NCI-H1436 treated with DMSO at 0.1 percent for 48 hours (cell line): ENCODE results near the gene ANKS1B.

Experiments
- DNase-seq: peaks from one replicate; lab custom pipeline; 2025; lab: John Stamatoyannopoulos, UW

ANKS1B gene

DNA sequence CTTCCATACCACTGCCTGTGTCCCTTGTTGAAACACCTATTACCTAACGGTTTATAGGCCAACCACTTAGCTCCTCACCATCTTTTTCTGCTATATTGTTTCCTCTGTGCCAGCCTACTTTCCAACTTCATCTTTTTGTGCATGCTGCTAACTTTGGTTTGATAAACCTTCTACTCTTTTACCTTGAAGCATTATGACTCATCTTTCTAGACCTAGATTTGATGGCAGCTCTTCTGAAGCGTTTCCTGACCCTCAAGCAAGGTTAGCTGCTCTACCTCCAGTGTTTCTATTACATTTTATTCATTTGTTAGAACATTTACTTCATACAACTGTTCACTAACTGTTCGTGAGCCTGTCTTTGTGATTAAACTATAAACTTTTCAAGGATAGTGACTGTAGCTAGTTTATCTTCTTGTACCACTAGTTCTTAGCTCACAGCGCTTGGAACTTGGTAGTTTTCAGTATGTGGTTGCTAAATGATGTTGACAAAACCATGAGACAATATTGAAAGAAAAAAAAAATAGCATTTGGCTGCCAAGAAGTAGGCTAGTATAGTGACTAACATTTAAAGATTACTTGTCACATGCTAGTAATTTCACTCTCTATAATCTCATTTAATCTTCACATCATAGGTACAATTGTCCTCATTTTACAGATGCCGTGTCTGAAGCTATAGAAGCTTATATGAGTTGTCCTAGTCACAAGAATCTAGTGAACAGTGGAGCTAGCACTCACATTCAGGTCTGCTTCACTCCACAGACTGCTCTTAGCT is 1260.2 kb downstream of the ANKS1B start:
- no peak for DNase-seq

DNA sequence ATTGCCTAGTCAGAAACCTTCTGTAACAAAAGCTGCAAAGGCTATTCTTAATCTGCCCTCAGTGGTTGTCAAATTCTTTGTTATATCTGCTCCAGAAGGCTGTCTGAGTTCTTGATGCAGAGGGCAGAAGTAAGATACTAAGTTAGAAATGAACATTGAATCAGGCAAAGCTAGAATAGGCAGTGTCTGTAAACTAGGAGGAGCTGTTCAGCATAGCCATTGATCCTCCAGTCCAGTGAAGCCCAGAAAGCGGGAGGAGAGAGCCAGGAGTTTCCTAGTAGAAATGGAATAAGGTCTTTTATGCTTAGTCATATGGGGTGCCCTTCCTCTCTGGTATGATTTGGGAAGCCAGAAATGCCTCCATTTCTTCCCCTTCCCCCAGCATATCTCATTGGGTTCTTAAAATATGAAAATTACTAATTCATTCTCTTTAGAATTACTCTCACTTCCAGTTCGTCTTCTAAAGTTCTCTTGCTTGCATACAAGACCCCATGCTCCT is 1263.5 kb downstream of the ANKS1B start:
- DNase-seq: no peak

DNA sequence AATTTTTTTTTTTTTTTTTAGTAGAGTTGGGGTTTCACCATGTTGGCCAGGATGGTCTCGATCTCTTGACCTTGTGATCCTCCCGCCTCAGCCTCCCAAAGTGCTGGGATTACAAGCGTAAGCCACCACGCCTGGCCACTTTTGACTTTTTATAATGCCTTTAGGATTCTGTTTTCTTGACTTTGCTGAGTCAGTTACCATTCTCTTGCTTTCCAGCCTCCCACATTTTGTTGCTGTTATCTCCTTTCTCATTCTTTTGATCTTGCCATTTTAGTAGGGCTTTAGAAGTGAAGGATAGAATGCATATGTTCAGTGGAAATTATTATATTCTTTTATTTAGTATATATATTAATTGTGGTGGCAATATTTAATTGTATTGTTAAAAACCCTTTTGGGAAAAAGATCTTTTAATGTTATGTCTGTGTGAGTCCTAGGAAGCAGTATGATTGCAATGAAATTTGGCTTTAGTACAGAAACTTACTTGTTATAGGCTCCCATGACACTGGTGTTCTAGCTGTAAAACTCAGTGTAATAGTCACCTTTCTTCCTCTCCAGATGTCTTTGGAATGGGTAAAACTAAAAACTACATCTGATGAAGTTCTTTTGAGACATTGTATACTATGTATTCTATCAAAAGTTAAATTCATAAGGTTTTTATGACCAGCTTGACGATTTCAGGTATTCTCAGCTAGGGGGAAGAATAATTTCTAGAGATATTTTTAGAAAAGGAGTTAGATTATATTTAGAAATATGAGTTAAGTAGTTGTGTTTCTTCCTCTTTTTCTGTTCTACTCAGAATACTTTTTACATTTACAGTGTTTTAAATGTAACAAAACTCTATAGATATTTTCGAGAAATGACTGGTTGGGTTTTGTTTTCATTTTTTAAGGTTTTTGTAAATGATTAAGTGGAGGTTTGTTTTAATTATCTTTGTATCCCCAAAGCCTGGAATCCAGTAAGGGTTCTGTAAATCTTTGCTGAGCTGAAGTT is 1264.9 kb downstream of the ANKS1B start:
- DNase-seq: no peak

DNA sequence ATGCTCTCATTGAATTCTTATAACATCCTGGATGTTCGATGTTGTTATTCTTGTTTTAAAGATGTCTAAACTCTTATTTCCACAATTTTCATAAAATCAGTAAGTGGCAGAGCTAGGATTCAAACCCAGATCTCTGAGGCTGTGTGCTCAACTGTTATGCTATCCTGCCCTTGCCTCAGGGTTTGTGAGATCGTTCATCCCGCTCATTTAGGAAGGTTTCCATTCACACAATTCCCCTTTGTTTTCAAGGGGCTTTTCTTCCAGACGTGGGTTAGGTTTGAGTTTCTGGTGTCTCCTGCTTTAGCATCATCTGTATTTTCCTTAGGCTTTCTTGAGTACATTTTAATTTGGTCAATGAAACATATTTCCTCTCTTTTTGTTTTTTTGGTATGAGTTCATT is 1270.3 kb downstream of the ANKS1B start:
- DNase-seq: no peak

DNA sequence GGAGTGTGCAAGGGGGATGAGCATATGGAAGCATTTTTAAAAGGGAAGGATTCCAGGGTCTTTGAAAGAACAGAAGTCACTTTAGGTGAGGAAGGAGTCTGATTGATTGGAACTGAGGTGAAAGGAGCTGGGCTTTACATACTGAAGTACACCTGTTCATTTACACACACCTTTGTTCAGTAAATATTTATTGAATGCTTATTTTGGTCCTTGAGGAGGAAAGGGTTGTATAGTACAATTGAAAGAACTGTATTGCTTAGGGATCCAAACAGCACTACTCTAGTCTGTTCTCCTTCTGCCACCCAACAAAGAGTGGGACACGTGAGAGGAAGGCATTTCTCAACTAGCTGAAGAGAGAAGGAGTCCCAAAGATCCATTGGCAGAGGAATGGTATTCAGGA is 1275.7 kb downstream of the ANKS1B start:
- no peak for DNase-seq

DNA sequence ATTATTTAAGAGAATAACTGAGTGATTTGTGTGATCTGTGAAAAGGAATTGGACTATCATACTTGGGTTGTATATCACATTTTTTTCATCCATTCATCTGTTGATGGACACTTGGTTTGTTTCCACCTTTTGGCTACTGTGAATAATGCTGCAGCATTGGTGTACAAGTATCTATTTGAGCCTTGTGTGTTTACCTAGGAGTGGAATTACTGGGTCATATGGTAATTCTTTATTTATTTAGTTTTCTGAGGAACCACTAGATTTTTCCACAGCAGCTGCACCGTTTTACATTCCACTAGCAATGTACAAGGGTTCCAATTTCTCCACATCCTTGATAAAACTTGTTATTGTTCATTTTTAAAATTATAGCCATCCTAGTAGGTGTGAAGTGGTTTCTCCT is 1283.6 kb downstream of the ANKS1B start:
- no peak for DNase-seq

DNA sequence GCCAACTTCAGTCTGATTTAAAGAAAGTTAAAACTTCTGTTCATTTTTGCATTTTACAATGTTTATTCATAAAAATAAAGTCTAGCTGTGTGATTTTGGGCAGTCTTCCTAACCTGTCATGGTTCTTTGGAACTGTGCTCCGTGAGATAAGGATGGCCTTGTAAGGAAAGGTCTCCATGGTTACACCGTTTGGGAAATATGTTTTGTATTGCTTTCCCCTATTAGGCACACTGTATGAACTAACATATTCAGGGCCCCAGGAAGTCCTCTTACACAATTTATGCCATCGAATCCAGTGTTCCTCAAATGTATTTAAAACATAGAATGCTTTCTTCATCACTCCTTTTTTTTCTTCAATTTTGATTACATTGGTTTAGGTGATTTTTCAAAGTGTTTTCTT is 1285.2 kb downstream of the ANKS1B start:
- no peak for DNase-seq

DNA sequence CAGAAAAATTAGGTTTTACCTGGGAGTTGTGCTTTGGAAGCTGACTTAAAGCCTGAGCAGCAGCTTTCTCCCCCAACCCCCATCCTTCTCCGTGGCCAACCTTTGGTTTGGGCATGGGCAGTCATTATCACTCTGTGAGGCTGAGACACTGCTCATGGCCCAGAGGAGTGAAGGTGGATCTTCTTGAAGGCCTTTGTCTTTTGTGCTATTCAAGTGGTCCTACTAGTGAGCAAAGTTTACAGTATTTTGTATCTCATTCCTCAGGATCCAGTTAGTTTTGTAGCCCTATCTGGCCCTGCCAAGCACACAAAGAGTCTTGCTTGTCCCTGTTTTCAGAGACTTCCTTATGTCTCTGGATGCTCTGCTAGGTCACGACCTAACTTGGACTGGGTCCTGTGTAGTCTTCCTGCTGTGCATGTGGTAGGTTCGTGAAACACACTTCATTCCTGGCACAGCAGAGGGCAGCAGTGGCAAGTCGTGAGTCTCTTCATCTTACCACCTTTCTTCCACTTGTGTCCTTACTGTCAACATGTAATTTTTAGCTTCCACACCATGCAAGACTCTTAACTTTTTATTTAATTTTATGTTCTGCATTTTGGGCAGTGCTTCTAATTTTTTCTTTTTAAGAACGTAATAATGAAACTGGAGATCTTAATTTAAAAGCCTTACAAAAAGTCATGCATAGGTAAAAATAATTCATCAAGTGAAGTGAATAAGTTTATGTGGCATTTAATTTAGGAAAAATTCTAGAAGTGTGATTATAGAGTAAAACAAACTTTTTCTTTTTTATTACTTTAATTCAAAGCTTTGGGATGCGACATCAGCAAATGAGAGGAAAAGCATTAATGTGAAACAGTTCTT is 1285.9 kb downstream of the ANKS1B start:
- no peak for DNase-seq

DNA sequence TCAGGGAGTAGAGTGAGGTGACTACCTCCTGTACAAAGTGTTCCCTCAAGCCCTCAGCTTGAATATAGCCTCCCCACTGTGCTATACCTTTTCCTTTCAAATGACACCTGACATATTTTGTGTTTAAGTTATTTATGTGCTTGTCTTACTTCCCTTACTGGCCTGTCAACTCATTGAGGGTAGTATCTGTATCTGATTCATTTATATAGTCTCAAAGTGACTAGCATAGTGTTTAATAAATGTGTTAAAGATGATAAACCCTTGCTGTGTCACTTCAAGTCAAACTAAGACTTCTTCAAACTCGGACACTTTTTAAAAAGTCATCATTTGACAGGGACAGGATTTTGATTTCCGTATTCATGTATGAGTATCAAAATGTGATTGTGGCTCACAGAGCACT is 1287.5 kb downstream of the ANKS1B start:
- no peak for DNase-seq

DNA sequence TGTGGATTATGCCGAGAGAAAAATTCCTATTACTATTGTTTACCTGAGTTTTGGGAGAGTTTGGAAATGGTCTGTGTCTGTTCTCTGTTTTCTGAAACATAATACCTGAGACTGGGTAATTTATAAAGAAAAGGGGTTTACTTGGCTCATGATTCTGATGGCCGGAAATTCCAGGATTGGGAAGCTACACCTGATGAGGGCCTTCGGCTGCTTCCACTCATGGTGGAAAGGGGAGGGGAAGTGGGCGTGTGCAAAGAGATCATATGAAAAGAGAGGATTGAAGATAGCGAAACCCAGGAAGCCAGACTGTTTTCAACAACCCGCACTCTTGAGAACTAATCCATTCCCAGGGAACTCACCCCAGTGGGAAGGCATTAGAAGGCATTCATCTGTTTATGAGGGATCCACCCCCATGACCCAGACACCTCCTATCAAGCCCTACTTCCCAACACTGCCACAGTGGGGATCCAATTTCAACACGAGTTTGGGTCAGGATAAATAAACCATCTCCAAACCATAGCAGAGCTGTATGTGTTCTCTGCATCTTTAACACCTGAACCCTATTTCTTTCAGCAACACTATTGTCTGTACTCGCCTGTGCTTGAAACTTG is 1288.6 kb downstream of the ANKS1B start:
- no peak for DNase-seq

DNA sequence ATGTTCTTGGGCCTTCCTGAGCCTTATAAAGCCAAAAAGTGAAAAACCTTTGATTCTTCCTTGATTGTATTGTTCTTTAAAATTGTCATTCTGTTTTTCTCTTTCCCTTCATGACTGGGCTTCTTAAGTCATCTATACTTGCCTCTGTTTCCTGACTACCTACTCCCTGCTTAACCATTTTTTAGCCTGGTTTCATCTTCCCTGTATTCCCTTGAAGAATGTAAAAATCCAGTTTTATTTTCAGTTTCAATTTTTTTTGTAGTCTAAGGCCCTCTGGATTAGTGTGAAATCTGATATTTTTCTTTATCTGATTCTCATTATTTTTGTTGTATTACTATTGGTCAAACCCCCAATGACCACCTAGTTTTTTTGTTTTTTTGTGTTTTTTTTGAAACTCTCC is 1293.4 kb downstream of the ANKS1B start:
- no peak for DNase-seq

DNA sequence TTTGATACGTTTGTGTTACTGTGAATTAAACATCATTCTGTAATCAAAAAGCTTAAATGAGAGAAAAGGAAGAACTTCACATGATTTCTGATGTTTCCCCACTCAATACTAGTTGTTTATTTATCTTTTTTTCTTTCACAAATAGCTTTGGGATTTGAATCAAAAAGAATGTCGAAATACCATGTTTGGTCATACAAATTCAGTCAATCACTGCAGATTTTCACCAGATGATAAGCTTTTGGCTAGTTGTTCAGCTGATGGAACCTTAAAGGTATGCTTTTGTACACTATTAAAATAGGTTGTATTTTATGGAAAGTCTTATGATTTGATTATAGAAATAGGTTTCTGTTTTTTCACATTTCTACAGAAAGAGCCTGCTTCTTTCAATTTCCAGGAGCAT is 1298.1 kb downstream of the ANKS1B start:
- no peak for DNase-seq
